Measurements from ENCODE around the gene SYNGR1. TPM values are rescaled to one million over a fixed set of nuclear protein-coding genes. Genes with fewer than 3 reads are reported as not detected.

SYNGR1 gene
- total RNA-seq, 1 experiment from 2014 or later, result 17.8 TPM

DNA sequence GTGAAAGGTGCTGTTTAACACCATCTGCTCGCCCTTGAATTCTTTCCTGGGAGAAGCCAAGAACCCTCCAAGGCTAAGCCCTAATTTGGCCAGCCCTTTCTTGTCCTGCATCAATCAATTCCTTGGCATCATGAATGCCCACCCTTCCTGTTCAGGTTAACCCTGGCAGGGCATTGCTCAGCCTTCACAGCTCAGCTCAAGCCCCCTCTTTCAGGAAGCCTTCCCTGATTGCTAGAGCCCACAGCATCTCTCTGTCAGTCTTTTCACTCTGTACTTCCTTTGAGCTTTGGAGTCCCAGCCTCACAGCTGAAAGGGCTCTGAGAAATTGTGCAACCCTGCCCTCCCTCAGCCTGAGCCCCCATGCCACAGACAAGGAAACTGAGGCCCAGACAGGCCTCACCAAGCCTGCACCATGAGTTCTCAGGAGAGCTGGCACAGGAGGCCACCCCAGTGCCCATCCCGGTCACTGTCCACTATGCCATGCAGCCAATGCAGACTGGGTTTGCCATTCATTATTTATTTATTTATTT is 47.3 kb upstream of the SYNGR1 start:
- ATAC-seq (no peak), DNase-seq (ENCODE audit: low read depth, low spot score) (no peak)
- no peak overlapping the region for H3K4me3 ChIP-seq (ENCODE audit: low read depth in 2 of 2, low read length in 2 of 2)
- H3K9me3 ChIP-seq (ENCODE audit: control insufficient read depth, insufficient read depth, low read depth, low read length), result no peaks in the 10 kb centered on the region
- H3K27me3 ChIP-seq (ENCODE audit: control insufficient read depth, insufficient read depth, low read length), result no peaks in the 10 kb centered on the region
- H3K4me1 ChIP-seq (ENCODE audit: control insufficient read depth, insufficient read depth, low read length), result peaks cover 44% of the 10 kb centered on the region
- CTCF ChIA-PET, result no interaction called here
- no peaks in the 10 kb centered on the region for H3K36me3 ChIP-seq (ENCODE audit: control insufficient read depth, insufficient read depth, low read length)
- TF ChIP-seq SIN3A (IDR thresholded peaks at IDR 0.05; ENCODE audit: borderline replicate concordance, insufficient read depth, low read depth, low read length) (no peak), REST (IDR thresholded peaks at IDR 0.05; ENCODE audit: insufficient read depth in 1 of 2, low read depth in 2 of 2, low read length in 1 of 2) (no peak), POLR2AphosphoS5 (IDR thresholded peaks at IDR 0.05; ENCODE audit: low read depth, low read length) (no peak), TCF7L2 (IDR thresholded peaks at IDR 0.05; ENCODE audit: low read depth, low read length) (no peak)
- TF ChIP-seq, protein P1, sequence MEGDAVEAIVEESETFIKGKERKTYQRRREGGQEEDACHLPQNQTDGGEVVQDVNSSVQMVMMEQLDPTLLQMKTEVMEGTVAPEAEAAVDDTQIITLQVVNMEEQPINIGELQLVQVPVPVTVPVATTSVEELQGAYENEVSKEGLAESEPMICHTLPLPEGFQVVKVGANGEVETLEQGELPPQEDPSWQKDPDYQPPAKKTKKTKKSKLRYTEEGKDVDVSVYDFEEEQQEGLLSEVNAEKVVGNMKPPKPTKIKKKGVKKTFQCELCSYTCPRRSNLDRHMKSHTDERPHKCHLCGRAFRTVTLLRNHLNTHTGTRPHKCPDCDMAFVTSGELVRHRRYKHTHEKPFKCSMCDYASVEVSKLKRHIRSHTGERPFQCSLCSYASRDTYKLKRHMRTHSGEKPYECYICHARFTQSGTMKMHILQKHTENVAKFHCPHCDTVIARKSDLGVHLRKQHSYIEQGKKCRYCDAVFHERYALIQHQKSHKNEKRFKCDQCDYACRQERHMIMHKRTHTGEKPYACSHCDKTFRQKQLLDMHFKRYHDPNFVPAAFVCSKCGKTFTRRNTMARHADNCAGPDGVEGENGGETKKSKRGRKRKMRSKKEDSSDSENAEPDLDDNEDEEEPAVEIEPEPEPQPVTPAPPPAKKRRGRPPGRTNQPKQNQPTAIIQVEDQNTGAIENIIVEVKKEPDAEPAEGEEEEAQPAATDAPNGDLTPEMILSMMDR (IDR thresholded peaks at IDR 0.05), result no peak
- peak overlapping the region; percentile 34; the same call in 1 of the 2 replicates for H3K27ac ChIP-seq (ENCODE audit: low read length)
- in situ Hi-C loops (cut with HindIII; ENCODE audit: low pct_unique_long_range_greater_than_20kb, low sequenced_read_pairs) (no loop called here), intact Hi-C loops (cut with micrococcal nuclease; ENCODE audit: unreplicated experiment) (no loop called here)
- BruUV-seq (replicated peaks), result no TSS peak
- POLR2A ChIA-PET, result no interaction called here

GRCh38 chr22:39303358-39303757 is 46.4 kb upstream of the SYNGR1 start:
- Histone ChIP-seq H3K4me3 (ENCODE audit: low read depth in 2 of 2, low read length in 2 of 2) (no peak overlapping the region), H3K36me3 (ENCODE audit: control insufficient read depth, insufficient read depth, low read length) (no peaks in the 10 kb centered on the region), H3K27ac (ENCODE audit: low read length) (no peak overlapping the region), H3K4me1 (ENCODE audit: control insufficient read depth, insufficient read depth, low read length) (peaks cover 37% of the 10 kb centered on the region), H3K27me3 (ENCODE audit: control insufficient read depth, insufficient read depth, low read length) (no peaks in the 10 kb centered on the region), H3K9me3 (ENCODE audit: control insufficient read depth, insufficient read depth, low read depth, low read length) (no peaks in the 10 kb centered on the region)
- intact Hi-C loops (cut with micrococcal nuclease; ENCODE audit: unreplicated experiment), result no loop called here
- BruUV-seq (replicated peaks), result no TSS peak
- DNase-seq (ENCODE audit: low read depth, low spot score) (no peak), ATAC-seq (no peak)
- TF ChIP-seq SIN3A (IDR thresholded peaks at IDR 0.05; ENCODE audit: borderline replicate concordance, insufficient read depth, low read depth, low read length) (no peak), POLR2AphosphoS5 (IDR thresholded peaks at IDR 0.05; ENCODE audit: low read depth, low read length) (no peak), TCF7L2 (IDR thresholded peaks at IDR 0.05; ENCODE audit: low read depth, low read length) (no peak), REST (IDR thresholded peaks at IDR 0.05; ENCODE audit: insufficient read depth in 1 of 2, low read depth in 2 of 2, low read length in 1 of 2) (no peak)
- TF ChIP-seq, protein P1 (IDR thresholded peaks at IDR 0.05), result no peak
- in situ Hi-C loops (cut with HindIII; ENCODE audit: low pct_unique_long_range_greater_than_20kb, low sequenced_read_pairs), result no loop called here
- ChIA-PET CTCF (interaction anchor here (0.5 kb wide), 1 partner anchor 15 kb away, joined by 3 read pairs; no protein-coding TSS in a partner anchor), POLR2A (no interaction called here)
